GM18520 (cell line): ENCODE data around the gene FOXD1.
"Not testable (repeated sequence)": the region's sequence is repeated elsewhere in the genome, so short reads cannot be mapped to it uniquely, and the experiment has no call there.

Experiments
- ATAC-seq: cut with Tn5 transposase; IDR thresholded peaks from one replicate; pipeline ENCODE4 v1.9.1; 2021; ENCODE audit not compliant: unreplicated experiment

Gene FOXD1

DNA sequence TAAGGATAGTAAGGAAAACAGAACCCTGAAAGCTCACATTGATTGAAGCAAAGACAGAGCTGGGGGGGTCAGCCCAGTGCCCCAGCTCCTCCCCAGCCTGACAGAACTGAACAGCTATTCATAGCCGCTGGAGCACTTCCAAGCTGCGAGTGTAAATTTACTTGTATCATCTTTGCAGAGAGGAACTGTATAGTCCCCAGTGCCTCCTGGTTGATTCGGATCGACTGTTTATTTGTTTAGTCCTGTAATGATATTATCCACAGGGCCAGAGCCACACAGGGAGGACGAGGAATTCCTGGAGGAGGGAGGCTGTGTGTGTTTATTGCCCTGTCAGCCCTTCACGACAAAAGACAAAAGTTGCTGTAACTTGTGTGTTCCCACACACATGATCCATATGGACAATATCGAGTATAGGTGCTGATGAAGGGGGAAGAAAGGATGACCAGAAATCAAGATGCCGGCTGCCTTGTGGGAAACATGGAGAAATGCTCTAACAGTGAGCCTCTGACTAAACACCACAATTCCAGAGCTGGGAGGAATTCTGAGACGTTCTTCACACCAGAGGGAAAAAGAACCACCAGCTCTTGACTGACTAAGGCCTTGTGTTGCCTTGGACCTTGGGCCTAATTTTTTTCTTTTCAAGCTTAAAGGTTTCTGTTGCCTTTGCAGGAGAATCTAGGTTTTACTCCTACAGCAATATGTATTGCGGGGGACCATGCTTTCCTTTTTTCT lies 31.1 kb downstream of the FOXD1 start:
- no peak for ATAC-seq

DNA sequence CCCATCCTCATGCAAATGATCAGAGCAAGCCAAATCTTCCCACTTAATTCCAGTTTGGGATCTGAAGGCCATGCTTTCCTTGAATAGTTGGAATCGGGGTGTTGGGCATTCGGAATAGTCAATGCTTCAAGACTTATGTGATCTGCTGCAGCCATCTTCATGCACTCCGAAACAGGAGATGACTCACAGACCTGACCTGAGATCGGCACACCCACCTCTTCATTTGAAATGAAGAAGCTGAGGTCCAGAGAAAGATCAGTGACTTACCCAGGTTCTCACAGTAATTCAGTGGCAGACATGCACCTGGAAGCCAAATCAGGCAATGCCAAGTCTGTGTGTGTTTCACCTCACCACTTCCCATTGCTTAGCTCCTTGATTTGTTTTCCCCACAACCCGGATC lies 33.0 kb downstream of the FOXD1 start:
- ATAC-seq: no peak

DNA sequence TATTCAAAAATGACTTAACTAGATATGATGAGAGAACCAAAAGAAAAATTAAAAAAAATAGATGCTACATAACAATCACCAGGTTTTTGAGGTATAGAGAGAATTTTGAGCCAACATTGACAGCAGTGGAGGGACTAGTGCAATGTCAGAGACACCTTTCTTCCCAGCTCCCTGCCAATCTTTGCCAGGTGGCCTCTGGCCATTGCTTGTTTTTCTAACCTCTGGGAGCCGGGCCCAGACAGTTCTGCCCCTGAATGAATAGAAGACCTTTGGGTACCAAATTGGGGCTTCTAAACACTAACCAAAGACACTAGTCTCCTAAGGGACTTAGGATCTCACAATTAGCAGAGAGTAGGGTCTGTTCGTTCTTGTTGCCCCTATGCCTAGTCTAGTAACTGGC lies 33.4 kb downstream of the FOXD1 start:
- ATAC-seq: no peak

DNA sequence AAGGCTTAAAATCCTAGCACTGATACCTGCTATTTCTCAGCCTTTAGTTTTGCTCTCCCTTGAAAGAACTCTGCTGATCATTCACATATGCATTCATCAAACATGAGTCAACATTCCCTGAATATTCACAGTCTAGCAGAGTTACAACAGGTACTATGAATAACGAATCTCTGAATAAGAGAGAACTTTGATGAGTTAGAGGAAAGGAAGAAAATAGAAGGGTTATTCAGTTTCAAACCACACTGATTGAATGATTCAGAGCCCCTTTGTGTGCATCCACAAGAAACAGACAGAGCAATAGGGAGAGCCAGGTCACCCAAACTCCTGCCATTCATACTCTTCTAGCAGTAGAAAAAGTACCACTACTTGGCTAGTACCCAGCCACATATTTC lies 36.0 kb downstream of the FOXD1 start:
- ATAC-seq: no peak

DNA sequence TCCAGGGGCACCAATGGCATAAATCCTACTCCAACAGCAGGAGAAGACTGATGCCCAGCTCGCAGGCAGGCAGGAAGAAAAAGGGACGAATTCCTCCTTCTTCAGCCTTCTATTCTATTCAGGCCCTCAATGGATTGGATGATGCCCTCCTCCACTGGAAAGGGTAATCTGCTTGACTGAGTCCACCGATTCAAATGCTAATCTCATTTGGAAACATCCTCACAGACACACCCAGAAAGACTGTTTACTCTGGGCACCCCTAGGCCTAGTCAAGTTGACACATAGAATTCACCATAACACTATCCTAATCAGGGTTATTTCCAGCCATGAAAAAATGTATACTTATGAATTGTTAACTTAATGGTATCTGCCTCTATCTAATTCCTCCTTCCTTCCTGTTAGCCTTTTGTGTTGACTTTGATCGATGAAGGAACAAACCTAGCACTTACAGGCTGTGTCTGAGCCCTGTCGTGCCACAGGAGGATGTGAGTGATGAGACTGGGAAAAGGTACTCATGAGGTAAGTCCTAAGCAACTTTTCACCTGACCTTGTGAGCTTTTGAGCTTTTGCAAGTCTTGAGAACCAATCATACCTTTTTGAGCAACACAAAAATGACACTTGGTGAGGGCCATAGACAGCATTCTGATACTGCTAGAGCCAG lies 36.5 kb downstream of the FOXD1 start:
- ATAC-seq: no peak

DNA sequence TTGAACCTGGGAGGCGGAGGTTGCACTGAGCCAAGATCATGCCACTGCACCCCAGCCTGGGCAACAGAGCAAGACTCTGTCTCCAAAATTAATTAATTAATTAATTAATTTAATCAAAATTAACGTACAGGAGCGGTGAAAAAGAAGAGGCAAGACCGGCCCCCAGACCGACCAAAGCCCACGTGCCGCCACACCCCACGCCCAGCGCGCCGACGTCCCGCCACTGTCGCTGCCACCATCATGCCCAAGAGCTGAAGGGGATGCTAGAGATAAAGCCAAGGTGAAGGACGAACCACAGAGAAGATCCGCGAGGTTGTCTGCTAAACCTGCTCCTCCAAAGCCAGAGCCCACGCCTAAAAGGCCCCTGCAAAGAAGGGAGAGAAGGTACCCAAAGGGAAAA lies 38.6 kb downstream of the FOXD1 start:
- ATAC-seq: not testable (repeated sequence)

DNA sequence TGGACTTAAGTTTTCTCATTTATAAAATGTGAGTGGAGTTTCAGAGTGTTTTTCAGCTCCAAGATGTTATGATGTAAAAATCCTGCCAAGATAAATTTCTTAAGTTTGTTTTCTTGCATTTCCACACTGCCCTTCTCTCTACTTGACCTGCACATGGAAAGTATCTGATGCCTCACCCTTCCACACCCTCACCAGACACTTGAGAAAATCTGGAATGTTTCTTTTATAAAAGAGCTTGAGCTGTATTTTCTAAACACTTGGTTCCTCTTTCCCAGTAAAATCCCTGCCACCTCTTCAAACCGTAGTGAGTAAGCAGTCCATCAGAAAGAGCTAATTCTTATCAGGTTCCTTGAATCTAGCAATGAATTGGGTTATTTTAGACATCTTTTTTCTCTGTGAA lies 42.9 kb downstream of the FOXD1 start:
- no peak for ATAC-seq

DNA sequence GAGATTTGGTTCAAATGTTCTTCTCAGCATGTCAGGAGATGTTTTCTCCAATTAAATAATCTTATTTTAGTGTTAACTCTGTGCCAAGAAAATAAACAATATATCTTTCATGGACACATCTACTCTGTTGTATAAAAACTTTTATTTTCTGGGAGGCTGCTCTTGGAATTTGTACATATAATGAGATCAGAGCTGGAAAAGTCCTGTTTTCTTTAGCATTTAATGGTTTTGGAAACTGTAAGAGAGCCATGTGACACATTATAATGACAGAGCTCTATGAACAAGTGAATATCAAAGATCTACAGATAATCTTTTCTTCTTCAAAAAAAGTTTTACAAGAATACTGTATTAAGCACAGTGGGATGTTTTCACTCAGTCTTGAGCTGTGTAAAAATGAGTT lies 48.8 kb downstream of the FOXD1 start:
- ATAC-seq: no peak
